HG02798 (cell line): Measurements from ENCODE around the gene LRRC37B.
"Not testable (repeated sequence)": the region's sequence is repeated elsewhere in the genome, so short reads cannot be mapped to it uniquely, and the experiment has no call there.

Experiments
- ATAC-seq: cut with Tn5 transposase; IDR thresholded peaks from one replicate; pipeline ENCODE4 v1.9.1; 2021; ENCODE audit warnings: mild to moderate bottlenecking; ENCODE audit not compliant: unreplicated experiment, poor library complexity

The LRRC37B gene

DNA sequence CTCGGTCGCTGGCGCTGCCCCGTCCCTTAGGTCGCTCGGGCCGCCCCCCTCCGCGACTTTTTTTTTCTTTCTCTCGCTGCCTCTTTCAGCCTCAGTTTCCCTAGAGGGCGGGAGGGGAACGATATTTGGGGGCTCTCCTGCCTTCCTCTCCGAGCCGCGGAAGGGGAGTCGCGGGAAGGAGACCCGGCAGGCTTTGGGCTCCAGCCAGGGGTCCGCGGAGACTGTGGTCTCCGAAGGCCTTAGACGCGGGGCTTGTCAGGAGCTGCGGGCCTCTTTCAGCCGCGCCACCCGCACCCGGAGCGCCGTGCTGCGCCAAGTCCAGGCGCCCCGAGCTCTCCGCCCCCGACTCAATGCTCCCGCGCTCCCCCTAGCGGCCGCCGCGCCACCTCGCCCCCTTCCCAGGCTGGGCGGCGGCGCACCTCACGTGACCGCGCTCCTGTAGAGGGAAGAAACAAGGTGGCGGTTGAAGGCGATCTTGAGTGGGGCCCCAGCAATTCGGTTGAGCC is at the start of gene LRRC37B:
TSS of gene LRRC37B (plus strand) at position 427 of the 506 bp plus-strand sequence. CDS start 14,010 bp downstream, outside the sequence.
- ATAC-seq: peak; percentile 89

- ATAC-seq: not testable (repeated sequence)
Measured at GRCh38 chr17:31964131-31964530, 43.1 kb upstream of the LRRC37B start.

- ATAC-seq: no peak
Measured at GRCh38 chr17:31967648-31968047, 39.5 kb upstream of the LRRC37B start.

GRCh38 chr17:31970416-31970815 is 36.8 kb upstream of the LRRC37B start:
- not testable (repeated sequence) for ATAC-seq

DNA sequence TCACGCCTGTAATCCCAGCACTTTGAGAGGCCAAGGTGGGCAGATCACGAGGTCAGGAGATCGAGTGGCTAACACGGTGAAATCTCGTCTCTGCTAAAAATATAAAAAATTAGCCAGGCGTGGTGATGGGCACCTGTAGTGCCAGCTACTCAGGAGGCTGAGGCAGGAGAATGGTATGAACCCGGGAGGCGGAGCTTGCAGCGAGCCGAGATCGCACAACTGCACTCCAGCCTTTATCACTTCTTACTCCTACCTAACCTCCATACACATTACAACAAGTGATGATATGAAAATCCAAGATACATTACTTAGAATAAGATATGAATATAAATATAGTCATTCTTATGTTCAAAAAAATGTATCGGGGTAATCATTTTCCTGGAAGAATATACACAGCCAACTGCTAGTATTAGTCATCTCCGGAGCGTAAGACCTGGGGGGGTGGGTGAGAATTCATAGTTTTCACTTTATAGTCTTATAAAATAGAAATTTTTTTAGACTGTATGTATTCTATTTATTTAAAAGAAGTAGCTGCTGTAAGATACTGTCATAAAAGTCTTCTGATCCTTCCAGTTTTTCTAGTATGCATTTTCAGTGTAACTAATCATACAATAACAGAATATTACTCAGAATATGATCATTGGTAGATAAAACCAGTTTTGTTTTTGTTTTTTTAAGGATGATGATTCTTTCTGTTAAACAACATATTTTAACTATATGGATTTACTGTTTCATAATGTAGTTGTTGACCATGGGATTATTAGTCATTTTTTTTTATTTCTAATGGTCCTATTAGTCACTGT is 32.7 kb upstream of the LRRC37B start:
- not testable (repeated sequence) for ATAC-seq

DNA sequence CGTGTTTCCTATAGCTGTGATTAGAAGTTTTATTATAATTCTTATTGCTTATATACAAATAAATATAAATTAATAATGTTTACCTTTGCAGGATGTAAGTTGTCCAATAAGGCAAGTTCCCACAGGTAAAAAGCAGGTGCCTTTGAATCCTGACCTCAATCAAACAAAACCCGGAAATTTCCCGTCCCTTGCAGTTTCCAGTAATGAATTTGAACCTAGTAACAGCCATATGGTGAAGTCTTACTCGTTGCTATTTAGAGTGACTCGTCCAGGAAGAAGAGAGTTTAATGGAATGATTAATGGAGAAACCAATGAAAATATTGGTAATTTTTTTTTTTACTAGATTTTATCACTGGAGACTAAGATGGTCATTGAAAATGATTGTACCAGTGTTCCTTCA is 31.8 kb upstream of the LRRC37B start:
- not testable (repeated sequence) for ATAC-seq

DNA sequence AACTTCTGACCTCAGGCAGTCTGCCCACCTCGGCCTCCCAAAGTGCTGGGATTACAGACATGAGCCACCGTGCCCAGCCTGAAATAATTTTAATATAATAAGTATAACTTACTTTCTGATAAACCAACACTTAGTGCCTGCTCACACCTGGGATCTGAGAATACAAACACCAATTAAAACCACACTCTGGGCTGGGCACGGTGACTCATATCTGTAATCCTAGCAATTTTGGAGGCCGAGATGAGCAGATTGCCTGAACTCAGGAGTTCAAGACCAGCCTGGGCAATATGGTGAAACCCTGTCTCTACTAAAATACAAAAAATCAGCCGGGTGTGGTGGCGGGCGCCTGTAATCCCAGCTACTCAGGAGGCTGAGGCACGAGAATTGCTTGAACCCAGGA is 15.4 kb upstream of the LRRC37B start:
- not testable (repeated sequence) for ATAC-seq

- no peak for ATAC-seq
Measured at GRCh38 chr17:31997005-31997404, 10.2 kb upstream of the LRRC37B start.

DNA sequence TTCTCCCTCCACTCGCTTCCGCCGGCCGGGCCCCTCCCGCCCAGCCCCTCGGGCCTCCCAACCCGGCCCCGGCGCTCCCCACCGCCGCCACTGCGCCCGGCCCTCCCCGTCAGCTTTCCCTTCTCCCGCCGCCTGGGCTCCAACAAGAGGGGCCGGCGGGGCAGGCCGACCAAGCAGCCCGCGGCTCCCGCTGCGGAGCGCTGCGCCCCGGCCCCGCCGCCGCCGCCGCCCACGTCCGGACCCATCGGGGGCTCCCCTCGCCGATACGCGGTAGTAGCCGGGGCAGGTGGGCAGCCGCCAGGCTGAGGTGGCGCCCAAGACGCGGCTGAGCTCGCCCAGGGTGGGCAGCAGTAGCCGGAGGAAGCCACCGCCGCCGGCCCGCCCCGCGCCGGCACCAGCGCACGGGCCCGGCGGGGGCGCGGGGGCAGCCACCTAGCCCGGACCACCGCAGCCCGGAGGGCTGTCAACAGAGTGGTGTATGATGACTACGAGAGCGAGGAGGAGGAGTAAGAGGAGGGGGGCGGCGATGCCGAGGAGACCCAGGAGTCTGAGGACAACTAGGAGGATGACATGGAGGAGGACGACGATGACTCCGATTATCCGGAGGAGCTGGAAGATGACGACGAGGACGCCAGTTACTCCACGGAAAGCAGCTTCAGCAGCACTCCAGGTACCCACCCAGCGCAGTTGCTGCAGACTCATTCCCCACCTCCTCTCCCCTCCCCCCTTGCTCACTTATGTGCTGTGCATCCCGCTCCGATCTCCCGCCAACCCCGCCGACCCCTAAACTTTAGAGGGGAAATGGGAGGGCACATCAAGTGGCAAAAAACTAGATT is 498 bp downstream of the LRRC37B start:
- ATAC-seq: peak; percentile 48

DNA sequence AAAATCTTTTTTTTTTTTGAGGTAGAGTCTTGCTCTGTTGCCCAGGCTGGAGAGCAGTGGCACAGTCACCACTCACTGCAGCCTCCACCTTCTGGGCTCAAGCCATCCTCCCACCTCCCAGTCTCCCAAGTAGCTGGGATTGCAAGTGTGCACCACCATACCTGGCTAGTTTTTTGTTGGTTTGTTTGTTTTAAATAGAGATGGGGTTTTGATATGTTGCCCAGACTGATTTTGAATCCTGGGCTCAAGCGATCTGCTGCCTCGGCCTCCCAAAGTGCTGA is 2.0 kb downstream of the LRRC37B start:
- ATAC-seq: no peak

DNA sequence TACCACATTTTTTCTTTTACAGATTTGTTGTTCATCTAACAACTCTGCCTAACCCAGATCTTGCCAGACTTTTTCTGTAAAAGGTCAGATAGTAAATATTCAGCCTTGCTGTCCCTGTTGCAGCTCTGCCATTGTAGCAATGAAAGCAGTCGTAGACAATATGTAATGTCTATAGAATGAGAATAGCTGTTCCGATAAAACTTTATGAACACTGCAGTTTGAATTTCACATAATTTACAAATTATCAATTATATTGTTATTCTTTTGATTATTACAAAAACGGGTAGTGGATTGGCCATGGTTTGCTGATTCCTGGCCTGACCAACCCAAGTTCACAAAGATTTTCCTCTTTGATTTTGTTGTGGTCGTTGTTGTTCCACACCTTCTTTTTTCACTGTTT is 2.9 kb downstream of the LRRC37B start:
- ATAC-seq: no peak

- no peak for ATAC-seq
Measured at GRCh38 chr17:32015245-32016013, 8.2 kb downstream of the LRRC37B start.

DNA sequence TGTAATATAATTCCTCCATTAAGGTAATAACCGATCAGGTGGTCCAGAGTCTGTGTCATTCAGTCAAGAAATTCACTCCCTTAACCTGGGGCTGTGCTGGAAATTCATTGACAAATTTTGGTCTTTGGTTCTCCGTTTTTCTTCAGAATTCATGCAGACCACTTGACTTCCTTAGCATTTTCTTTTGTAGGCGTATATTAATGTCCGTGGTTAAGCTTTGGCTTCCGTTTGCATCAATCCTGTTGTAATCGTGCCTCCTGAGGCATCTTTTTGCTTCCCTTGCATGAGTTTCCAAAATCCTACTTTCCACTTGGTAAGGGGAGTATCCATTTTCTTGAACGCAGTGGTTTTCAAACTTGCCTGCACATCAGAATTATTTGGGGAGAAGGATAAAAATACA is 9.0 kb downstream of the LRRC37B start:
- ATAC-seq: no peak

DNA sequence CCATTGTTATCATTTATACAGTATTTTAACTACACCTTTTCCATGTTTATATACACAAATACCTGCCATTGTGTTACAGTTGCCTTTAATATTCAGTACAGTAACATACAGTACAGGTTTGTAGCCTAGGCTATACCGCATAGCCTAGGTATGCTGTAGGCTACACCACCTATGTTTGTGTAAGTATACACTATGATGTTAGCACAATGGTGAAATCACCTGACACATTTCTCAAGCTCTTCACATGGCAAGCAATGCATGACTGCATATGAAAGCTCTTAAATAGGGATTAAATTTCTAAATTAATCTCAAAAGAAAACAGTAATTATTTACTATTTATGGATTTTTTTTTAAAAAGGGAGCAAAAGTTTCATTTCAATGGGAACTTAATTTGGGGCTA is 12.0 kb downstream of the LRRC37B start:
- ATAC-seq: no peak

- ATAC-seq: no peak
Measured at GRCh38 chr17:32020943-32021614, 13.9 kb downstream of the LRRC37B start.

DNA sequence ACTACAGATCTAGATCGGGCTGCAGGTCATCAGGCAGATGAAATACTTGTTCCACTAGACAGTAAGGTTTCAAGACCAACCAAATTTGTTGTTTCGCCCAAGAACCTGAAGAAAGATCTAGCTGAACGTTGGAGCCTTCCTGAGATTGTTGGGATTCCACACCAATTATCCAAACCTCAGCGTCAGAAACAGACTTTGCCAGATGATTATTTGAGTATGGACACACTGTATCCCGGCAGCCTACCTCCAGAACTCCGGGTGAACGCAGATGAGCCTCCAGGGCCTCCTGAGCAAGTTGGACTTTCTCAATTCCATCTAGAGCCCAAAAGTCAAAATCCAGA is 14.4 kb downstream of the LRRC37B start:
- no peak for ATAC-seq

DNA sequence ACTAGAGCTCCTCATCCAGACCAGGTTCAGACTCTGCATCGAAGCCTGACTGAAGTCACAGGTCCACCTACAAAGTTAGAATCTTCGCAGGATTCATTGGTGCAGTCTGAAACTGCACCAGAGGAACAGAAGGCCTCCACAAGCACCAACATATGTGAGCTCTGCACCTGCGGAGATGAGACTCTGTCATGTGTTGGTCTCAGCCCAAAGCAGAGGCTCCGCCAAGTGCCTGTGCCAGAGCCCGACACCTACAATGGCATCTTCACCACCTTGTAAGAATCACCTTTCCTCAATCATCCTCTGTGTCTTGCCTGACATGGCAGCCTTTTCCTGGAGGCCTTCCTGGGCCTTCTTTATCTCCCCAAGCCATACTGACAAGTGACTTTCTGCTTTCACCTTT is 15.4 kb downstream of the LRRC37B start:
- ATAC-seq: not testable (repeated sequence)

- not testable (repeated sequence) for ATAC-seq
Measured at GRCh38 chr17:32027271-32027670, 20.1 kb downstream of the LRRC37B start.

DNA sequence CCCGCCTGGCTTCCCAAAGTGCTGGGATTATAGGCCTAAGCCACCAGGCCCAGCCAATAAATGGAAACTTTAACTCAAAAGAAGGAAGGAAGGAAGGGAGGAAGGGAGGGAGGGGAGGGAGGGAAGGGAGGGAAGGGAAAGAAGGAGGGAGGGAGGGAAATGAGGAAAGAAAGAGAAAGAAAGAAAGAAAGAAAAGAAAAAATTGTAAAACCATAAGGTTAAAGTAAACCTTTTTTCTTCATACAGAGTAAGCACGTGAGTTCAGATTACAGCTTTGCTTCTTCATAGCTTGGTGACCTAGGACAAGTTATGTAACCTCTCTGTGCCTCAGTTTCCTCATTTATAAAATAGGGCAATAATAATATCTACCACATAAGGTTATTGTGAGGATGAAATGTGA is 26.0 kb downstream of the LRRC37B start:
- no peak for ATAC-seq

- not testable (repeated sequence) for ATAC-seq
Measured at GRCh38 chr17:32033812-32034211, 26.6 kb downstream of the LRRC37B start.
